Ishikawa (cell line): ENCODE results near the gene NUDC.

Experiments used
- TAF1 ChIP-seq: IDR thresholded peaks from 2 replicates; pipeline ENCODE4 v1.6.1; 2012; ENCODE audit warnings: low read depth, mild to moderate bottlenecking
- YY1 ChIP-seq: IDR thresholded peaks from 2 replicates; pipeline ENCODE4 v1.6.1; 2012; ENCODE audit warnings: low read depth

DNA sequence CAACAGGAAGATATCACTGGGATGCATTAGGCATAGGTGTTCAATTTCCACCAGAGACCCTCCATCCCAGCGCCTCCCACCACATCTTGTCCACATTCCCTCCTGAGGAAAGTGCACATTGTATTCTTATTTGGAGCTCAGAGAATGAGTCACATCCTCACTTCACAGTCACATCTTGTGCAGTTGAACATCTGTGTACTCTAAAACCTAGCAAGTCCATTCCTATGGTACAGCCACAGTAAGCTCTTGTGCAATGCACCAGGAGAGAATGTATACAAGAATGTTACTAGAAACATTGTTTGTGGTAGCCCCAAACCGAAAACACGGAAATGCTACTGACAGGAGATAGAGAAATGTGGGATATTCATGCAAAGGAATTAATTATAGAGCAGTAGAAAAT is 40.3 kb downstream of the NUDC start:
- TF ChIP-seq YY1 (no peak), TAF1 (no peak)
